ENCODE results near the gene UBE2O. TPM values are rescaled to one million over a fixed set of nuclear protein-coding genes. Genes with fewer than 3 reads are reported as not detected.
A peak's percentile ranks its signal among the peaks of the same experiment; 100 is the strongest.

UBE2O gene
- total and polyA plus RNA-seq, 10 donors, result 7.2 to 55.9 (median 30.4) TPM

- peak; percentile 90 for DNase-seq
- no peaks in the 10 kb centered on the region for H3K9me3 ChIP-seq
- intact Hi-C loops (cut with DNase I; ENCODE audit: low total_unique reads), result no loop called here
- peaks cover 62 to 100% (median 89%) of the 10 kb centered on the region in 6 donors for H3K4me1 ChIP-seq
- H3K27me3 ChIP-seq (replicated peaks in 1 of 7), result no peaks in the 10 kb centered on the region
- peak overlapping the region; percentile 88 to 98 (median 96) for H3K27ac ChIP-seq
- WGBS, 5 donors, result 12 to 39% (median 33%) methylated on average over 6 to 11 of the region's 11 CpGs
- peaks cover 0 to 30% (median 8%) of the 10 kb centered on the region in 6 donors for H3K36me3 ChIP-seq
- TF ChIP-seq POLR2A (IDR thresholded peaks at IDR 0.05) (no peak), POLR2AphosphoS5 (IDR thresholded peaks at IDR 0.05) (peak in 2 of 3 donors; percentile 3 to 35)
- peak overlapping the region in 7 of 8 donors; percentile 11 to 64 (median 20) for H3K4me3 ChIP-seq
Observed at GRCh38 chr17:76492123-76492988, 39.4 kb upstream of the UBE2O start.

- WGBS, 5 donors, result 39 to 68% (median 46%) methylated on average over 13 to 17 of the region's 17 CpGs
- H3K4me1 ChIP-seq, result peaks cover 54 to 100% (median 81%) of the 10 kb centered on the region in 6 donors
Observed at GRCh38 chr17:76491271-76492122, 38.5 kb upstream of the UBE2O start.

GRCh38 chr17:76490112-76490710 lies 37.3 kb upstream of the UBE2O start:
- Histone ChIP-seq H3K36me3 (peaks cover 0 to 28% (median 8%) of the 10 kb centered on the region in 6 donors), H3K4me3 (no peak overlapping the region), H3K27ac (peak overlapping the region in 7 of 8 donors; percentile 88 to 98 (median 96)), H3K4me1 (peaks cover 47 to 100% (median 79%) of the 10 kb centered on the region in 6 donors), H3K27me3 (replicated peaks in 1 of 7) (no peaks in the 10 kb centered on the region), H3K9me3 (no peaks in the 10 kb centered on the region)
- TF ChIP-seq POLR2A (IDR thresholded peaks at IDR 0.05), result no peak
- peak; percentile 9 to 63 (median 44) for TF ChIP-seq POLR2AphosphoS5 (IDR thresholded peaks at IDR 0.05)
- TF ChIP-seq CTCF (IDR thresholded peaks at IDR 0.05 in 8 of 11, conservative IDR thresholded peaks at IDR 0.05 in 3 of 11), result no peak
- WGBS, 5 donors, result 72 to 84% (median 74%) methylated on average over 4 to 10 of the region's 10 CpGs
- intact Hi-C loops (cut with DNase I; ENCODE audit: low total_unique reads), result no loop called here
- no peak for DNase-seq

More at GRCh38 chr17:76491271-76492122, 38.5 kb upstream of the UBE2O start:
- intact Hi-C loops (cut with DNase I; ENCODE audit: low total_unique reads), result no loop called here
- H3K4me3 ChIP-seq, result peak overlapping the region in 4 of 8 donors; percentile 19 to 64 (median 30)
- DNase-seq, result peak; percentile 90
- H3K9me3 ChIP-seq, result no peaks in the 10 kb centered on the region
- no peaks in the 10 kb centered on the region for H3K27me3 ChIP-seq (replicated peaks in 1 of 7)
- TF ChIP-seq CTCF (IDR thresholded peaks at IDR 0.05 in 8 of 11, conservative IDR thresholded peaks at IDR 0.05 in 3 of 11) (no peak), POLR2AphosphoS5 (IDR thresholded peaks at IDR 0.05) (peak; percentile 25 to 81 (median 53))
- peak overlapping the region; percentile 88 to 98 (median 96) for H3K27ac ChIP-seq
- peaks cover 0 to 36% (median 11%) of the 10 kb centered on the region in 6 donors for H3K36me3 ChIP-seq

Measured in spleen (tissue), 11 donors.